ENCODE results near the gene ADCY2. TPM values are rescaled to one million over a fixed set of nuclear protein-coding genes. Genes with fewer than 3 reads are reported as not detected.

Gene ADCY2
- total RNA-seq, 1 donor from 2014 or later = not detected

DNA sequence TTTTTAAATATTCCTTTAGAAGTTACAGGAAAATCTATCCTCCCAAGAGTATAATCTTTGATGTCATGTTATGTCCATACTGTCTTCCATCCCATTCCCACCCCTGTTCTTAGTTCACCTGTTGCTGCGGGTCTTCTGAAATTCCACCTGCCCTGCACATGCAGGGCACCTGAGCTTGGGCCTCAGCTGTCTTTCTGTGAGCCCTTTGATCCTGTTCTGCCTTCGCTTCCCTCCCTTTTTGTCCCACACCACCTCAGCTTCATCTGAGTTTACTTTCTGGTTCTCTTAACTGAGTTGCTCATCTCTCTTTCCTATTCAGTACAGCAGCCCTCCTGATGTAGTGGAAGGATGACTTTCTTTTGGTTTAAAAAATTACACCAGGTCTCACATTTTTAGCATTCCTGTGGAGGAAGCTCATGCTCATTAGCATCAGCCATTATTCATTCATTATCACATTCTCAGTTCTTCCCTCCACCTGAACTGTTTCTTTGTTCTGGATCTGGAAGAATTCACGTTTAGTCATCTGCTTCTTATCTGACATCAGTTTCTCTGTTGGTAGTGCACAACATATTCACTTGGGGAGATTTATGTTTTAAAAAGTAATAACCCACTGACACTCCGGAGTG, 211.0 kb downstream of the ADCY2 start:
- Mint-ChIP-seq H3K4me1 (ENCODE audit: low read depth) (no peaks in the 10 kb centered on the region), H3K9me3 (no peaks in the 10 kb centered on the region), H3K36me3 (ENCODE audit: low read depth) (no peaks in the 10 kb centered on the region), H3K27me3 (ENCODE audit: low read depth) (no peaks in the 10 kb centered on the region), H3K27ac (no peak overlapping the region), H3K4me3 (ENCODE audit: low read depth) (no peak overlapping the region)
- intact Hi-C loops (cut with micrococcal nuclease) = no loop called here
- DNase-seq (ENCODE audit: low spot score) = no peak

DNA sequence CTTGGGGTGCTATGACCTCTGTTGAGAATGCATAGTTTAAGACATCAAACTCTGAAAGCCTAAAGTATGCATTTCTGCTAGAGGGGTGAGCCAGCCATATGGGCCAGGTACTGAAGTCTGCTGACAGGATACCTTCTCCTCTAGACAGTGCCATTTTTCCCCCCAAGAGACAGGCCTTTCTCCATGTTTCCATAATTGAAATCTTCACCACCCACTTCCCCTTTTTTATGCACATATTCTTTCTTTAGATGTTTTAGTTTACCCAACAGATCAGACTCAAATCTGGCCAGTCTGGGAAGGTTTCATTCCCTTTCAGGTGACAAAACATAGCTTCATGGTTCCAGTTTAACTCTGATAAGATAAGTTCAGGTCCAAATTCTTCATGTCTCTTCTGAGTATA, 212.8 kb downstream of the ADCY2 start:
- Mint-ChIP-seq H3K27ac (no peak overlapping the region), H3K27me3 (ENCODE audit: low read depth) (no peaks in the 10 kb centered on the region), H3K4me3 (ENCODE audit: low read depth) (no peak overlapping the region), H3K36me3 (ENCODE audit: low read depth) (no peaks in the 10 kb centered on the region), H3K9me3 (no peaks in the 10 kb centered on the region), H3K4me1 (ENCODE audit: low read depth) (no peaks in the 10 kb centered on the region)
- intact Hi-C loops (cut with micrococcal nuclease) = no loop called here
- DNase-seq (ENCODE audit: low spot score) = no peak

DNA sequence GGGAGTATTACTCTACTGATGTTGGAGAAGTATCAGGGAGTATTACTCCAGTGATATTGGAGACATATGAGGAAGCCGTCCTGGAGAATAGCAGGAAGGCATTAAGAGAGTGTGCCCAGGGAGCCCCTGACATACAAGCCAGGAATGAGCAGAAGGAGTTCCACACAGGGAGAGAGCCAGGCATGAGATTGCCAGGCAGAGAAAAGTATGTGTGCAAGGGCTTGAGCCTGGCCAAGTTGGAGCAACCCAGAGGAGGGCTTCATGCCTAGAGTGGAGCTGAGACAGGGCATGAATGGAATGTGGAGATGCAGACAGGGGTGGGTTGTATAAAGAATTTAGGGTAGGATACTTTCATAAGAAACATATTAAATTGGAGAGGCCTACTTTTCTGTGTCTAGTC, 213.8 kb downstream of the ADCY2 start:
- DNase-seq (ENCODE audit: low spot score) = no peak
- no peak overlapping the region for H3K4me3 Mint-ChIP-seq (ENCODE audit: low read depth)
- no peak overlapping the region for H3K27ac Mint-ChIP-seq
- intact Hi-C loops (cut with micrococcal nuclease) = no loop called here
- H3K9me3 Mint-ChIP-seq = no peaks in the 10 kb centered on the region
- no peaks in the 10 kb centered on the region for H3K27me3 Mint-ChIP-seq (ENCODE audit: low read depth)
- H3K4me1 Mint-ChIP-seq (ENCODE audit: low read depth) = no peaks in the 10 kb centered on the region
- H3K36me3 Mint-ChIP-seq (ENCODE audit: low read depth) = no peaks in the 10 kb centered on the region

DNA sequence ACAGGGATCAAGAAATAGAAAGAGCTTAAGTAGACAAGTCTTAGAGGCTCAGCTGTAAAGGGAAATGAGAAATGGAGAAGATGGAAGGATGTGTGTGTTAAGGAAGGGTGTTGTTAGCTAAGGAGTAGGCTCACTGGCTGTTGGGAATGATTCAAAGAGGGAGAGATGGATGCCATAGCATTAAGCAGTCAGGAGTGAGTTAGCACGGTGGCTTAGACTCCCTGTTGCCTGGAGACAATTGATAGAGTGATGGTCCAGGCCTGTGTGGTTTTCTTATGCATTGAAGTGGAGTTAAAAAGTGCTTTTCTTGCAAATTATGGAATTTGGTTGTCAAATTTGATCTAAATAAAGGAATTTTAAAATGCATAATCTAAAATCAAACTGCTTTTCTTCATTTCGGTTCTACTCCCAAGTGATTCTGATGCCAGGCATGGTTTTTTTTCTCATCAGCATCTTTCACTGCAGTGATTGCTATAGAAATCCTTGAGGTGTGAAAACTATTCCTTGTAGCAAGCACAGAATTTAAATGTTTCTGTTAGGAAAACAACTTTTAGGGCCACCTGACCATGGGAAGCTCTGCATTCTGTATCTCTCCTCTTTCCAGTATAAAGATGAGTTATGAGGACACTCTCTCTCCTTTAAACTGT, 214.7 kb downstream of the ADCY2 start:
- H3K4me3 Mint-ChIP-seq (ENCODE audit: low read depth) = no peak overlapping the region
- H3K36me3 Mint-ChIP-seq (ENCODE audit: low read depth) = no peaks in the 10 kb centered on the region
- no peak overlapping the region for H3K27ac Mint-ChIP-seq
- no peak for DNase-seq (ENCODE audit: low spot score)
- no peaks in the 10 kb centered on the region for H3K4me1 Mint-ChIP-seq (ENCODE audit: low read depth)
- intact Hi-C loops (cut with micrococcal nuclease) = no loop called here
- H3K9me3 Mint-ChIP-seq = no peaks in the 10 kb centered on the region
- H3K27me3 Mint-ChIP-seq (ENCODE audit: low read depth) = no peaks in the 10 kb centered on the region

DNA sequence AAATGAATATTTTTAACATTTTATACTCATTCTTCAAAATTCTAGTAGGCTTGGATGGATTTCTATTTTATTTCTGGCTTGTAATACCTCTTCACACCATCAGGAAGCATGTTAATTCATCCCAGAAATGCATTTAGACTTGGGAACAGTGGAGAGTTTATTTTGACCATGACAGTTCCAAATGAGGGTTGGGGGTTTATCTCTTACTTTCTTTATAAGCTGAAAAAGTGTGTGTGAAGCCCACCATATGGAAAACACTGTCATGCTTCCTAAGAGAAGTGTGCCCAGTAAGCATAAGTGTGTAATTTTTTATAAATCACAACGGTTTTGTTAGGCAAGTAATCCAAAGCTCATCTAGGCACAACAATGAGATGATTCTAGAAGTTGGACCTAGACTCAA, 215.6 kb downstream of the ADCY2 start:
- H3K27ac Mint-ChIP-seq = no peak overlapping the region
- H3K27me3 Mint-ChIP-seq (ENCODE audit: low read depth) = no peaks in the 10 kb centered on the region
- H3K4me1 Mint-ChIP-seq (ENCODE audit: low read depth) = no peaks in the 10 kb centered on the region
- DNase-seq (ENCODE audit: low spot score) = no peak
- no peak overlapping the region for H3K4me3 Mint-ChIP-seq (ENCODE audit: low read depth)
- H3K36me3 Mint-ChIP-seq (ENCODE audit: low read depth) = no peaks in the 10 kb centered on the region
- intact Hi-C loops (cut with micrococcal nuclease) = no loop called here
- H3K9me3 Mint-ChIP-seq = no peaks in the 10 kb centered on the region

DNA sequence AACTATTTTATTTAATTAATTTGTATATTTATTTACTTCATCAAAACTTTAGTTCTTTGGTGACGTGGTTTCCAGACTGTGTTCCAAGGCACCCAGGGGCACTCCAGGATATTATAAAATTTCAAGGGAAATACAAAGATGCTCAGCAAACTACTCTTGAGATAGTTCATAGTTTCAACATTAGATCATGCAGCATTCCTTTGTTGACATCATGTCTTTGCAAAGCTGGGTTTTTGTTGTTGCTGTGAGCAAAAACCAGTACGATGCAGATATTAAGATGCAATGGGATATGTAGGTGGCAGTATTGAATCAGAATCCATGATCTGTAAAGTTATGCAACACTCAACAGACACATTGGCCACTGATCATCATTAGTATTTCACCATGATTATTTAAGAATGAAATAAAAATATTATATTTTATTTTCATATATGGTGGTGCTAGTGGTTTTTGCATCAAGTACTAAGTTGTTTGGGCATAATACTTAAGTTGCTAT, 219.7 kb downstream of the ADCY2 start:
- Mint-ChIP-seq H3K4me3 (ENCODE audit: low read depth) (no peak overlapping the region), H3K27me3 (ENCODE audit: low read depth) (no peaks in the 10 kb centered on the region), H3K9me3 (no peaks in the 10 kb centered on the region), H3K4me1 (ENCODE audit: low read depth) (no peaks in the 10 kb centered on the region), H3K36me3 (ENCODE audit: low read depth) (no peaks in the 10 kb centered on the region), H3K27ac (no peak overlapping the region)
- DNase-seq (ENCODE audit: low spot score) = no peak
- intact Hi-C loops (cut with micrococcal nuclease) = no loop called here

DNA sequence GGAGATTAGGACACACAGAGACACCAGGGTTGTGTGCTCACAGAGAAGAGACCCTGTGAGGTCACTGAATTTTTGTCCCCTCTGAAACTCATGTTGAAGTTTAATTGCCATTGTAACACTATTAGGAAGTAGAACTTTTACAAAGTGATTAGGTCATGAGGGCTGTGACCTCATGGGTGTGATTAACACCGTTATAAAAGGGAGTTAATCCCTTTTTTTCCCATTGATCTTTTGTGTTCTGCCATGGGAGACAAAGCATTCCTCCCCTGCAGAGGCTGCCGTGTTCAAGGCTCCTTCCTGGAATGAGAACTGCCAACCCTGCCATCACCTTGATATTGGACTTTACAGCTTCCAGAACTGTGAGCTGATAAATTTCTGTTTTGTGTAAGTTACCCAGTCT, 221.0 kb downstream of the ADCY2 start:
- intact Hi-C loops (cut with micrococcal nuclease) = no loop called here
- Mint-ChIP-seq H3K27me3 (ENCODE audit: low read depth) (no peaks in the 10 kb centered on the region), H3K4me1 (ENCODE audit: low read depth) (no peaks in the 10 kb centered on the region), H3K9me3 (no peaks in the 10 kb centered on the region), H3K36me3 (ENCODE audit: low read depth) (no peaks in the 10 kb centered on the region), H3K27ac (no peak overlapping the region), H3K4me3 (ENCODE audit: low read depth) (no peak overlapping the region)
- DNase-seq (ENCODE audit: low spot score) = no peak

DNA sequence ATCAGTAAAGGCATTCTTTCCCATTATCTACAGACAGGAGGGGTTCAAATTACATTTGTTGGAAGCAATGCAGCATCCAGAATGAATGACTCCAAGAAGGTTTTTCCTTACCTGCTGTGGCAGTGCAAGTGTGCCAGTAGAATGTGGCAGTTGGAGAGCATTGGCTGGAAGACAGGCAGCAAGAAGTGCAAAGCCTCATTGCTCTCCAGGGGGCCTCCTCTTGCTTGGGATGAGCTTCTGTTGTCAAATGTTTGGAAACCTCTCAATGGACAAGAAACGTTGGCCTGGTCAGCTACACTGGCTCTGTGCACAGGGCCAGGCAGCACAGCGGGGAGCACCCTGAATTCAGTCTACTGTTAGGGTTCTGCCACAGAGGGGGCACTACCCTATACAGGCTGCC, 226.6 kb downstream of the ADCY2 start:
- no peaks in the 10 kb centered on the region for H3K9me3 Mint-ChIP-seq
- no peaks in the 10 kb centered on the region for H3K27me3 Mint-ChIP-seq (ENCODE audit: low read depth)
- no peaks in the 10 kb centered on the region for H3K36me3 Mint-ChIP-seq (ENCODE audit: low read depth)
- no peaks in the 10 kb centered on the region for H3K4me1 Mint-ChIP-seq (ENCODE audit: low read depth)
- intact Hi-C loops (cut with micrococcal nuclease) = no loop called here
- no peak overlapping the region for H3K27ac Mint-ChIP-seq
- no peak for DNase-seq (ENCODE audit: low spot score)
- H3K4me3 Mint-ChIP-seq (ENCODE audit: low read depth) = no peak overlapping the region

DNA sequence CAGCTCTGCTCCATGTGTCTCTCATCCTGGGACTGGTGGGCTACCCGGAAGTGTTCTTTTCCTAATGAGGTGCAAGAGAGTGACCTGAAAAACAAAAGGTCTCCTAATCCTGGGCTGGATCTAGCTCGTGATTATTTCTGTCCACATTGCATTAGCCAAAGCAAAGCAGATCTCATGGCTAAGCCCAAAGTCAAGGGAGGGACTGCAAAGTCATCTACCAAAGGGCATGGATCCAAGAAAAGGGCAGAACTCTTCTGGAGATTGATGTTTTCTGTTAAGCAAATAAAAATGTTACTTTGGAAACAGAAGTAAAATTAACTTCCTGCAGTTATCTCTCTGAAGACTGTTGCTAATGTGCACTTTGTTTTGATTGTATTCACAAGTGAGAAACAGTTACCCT, 229.8 kb downstream of the ADCY2 start:
- no peak for DNase-seq (ENCODE audit: low spot score)
- H3K9me3 Mint-ChIP-seq = no peaks in the 10 kb centered on the region
- intact Hi-C loops (cut with micrococcal nuclease) = no loop called here
- no peaks in the 10 kb centered on the region for H3K27me3 Mint-ChIP-seq (ENCODE audit: low read depth)
- no peaks in the 10 kb centered on the region for H3K4me1 Mint-ChIP-seq (ENCODE audit: low read depth)
- no peak overlapping the region for H3K4me3 Mint-ChIP-seq (ENCODE audit: low read depth)
- H3K36me3 Mint-ChIP-seq (ENCODE audit: low read depth) = no peaks in the 10 kb centered on the region
- H3K27ac Mint-ChIP-seq = no peak overlapping the region

DNA sequence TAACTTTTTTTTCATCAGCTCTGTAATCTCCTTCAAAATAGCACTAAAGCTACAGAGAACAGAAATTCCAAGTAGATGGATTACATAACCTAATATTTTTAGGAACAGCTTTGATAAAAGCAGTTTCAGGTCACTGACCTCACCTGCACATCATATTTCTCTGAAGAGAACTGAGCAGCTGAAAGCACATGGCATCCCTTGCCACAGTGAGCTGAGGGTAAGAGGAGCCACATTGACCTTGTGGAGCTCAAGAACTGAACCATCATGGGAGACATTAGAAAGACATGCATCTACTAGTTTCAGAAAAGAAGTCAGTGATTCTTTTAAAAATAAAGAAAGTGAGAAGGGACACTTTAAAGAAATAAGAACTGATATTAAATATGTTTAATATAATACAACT, 232.3 kb downstream of the ADCY2 start:
- DNase-seq (ENCODE audit: low spot score) = no peak
- Mint-ChIP-seq H3K9me3 (no peaks in the 10 kb centered on the region), H3K4me1 (ENCODE audit: low read depth) (no peaks in the 10 kb centered on the region)

DNA sequence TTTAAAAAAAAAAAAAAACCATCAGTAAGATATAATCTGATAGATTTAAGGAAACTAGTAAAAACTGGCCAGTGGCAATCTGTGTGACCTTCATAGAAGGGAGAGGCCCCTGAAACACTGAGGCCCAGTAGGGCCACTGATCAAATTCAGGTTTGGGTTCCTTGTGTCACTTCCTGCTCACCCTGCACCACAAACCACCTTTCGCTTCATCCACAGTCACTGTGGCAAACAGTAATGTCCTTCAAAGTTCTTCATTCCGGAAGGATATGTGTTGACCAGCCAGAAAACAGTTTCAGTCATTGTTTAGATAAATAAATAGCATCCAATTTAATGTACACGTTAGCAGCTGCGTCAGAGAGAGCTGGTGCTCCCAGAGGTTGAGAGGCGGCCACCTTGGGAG, 232.9 kb downstream of the ADCY2 start:
- Mint-ChIP-seq H3K27me3 (ENCODE audit: low read depth) (no peaks in the 10 kb centered on the region), H3K4me3 (ENCODE audit: low read depth) (no peak overlapping the region), H3K9me3 (no peaks in the 10 kb centered on the region), H3K27ac (no peak overlapping the region), H3K36me3 (ENCODE audit: low read depth) (no peaks in the 10 kb centered on the region), H3K4me1 (ENCODE audit: low read depth) (no peaks in the 10 kb centered on the region)
- no peak for DNase-seq (ENCODE audit: low spot score)
- intact Hi-C loops (cut with micrococcal nuclease) = no loop called here

More for the DNA sequence above, 232.3 kb downstream of the ADCY2 start:
- intact Hi-C loops (cut with micrococcal nuclease) = no loop called here
- Mint-ChIP-seq H3K36me3 (ENCODE audit: low read depth) (no peaks in the 10 kb centered on the region), H3K27ac (no peak overlapping the region), H3K4me3 (ENCODE audit: low read depth) (no peak overlapping the region), H3K27me3 (ENCODE audit: low read depth) (no peaks in the 10 kb centered on the region)

DNA sequence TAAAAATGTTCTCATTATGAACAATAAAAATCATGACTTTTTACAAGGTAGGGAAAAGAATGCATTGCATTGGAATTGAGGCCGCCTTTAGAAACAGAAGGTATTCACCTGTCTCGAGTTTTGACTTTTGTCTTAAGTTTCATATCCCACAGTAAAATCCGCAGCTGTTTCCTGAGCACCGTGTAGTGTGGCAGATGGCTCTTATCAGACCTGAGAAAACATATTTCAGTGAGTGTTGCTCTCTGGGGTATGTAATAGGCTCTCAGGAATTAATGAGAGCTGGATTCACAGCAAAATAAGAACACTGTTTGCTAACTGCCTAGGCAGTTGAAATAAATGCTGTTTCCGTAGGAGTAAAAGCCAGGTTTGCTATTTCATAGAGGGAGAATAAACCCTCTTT, 233.6 kb downstream of the ADCY2 start:
- H3K27ac Mint-ChIP-seq = no peak overlapping the region
- no peak overlapping the region for H3K4me3 Mint-ChIP-seq (ENCODE audit: low read depth)
- no peak for DNase-seq (ENCODE audit: low spot score)
- no peaks in the 10 kb centered on the region for H3K4me1 Mint-ChIP-seq (ENCODE audit: low read depth)
- no peaks in the 10 kb centered on the region for H3K36me3 Mint-ChIP-seq (ENCODE audit: low read depth)
- H3K27me3 Mint-ChIP-seq (ENCODE audit: low read depth) = no peaks in the 10 kb centered on the region
- no peaks in the 10 kb centered on the region for H3K9me3 Mint-ChIP-seq
- intact Hi-C loops (cut with micrococcal nuclease) = no loop called here

DNA sequence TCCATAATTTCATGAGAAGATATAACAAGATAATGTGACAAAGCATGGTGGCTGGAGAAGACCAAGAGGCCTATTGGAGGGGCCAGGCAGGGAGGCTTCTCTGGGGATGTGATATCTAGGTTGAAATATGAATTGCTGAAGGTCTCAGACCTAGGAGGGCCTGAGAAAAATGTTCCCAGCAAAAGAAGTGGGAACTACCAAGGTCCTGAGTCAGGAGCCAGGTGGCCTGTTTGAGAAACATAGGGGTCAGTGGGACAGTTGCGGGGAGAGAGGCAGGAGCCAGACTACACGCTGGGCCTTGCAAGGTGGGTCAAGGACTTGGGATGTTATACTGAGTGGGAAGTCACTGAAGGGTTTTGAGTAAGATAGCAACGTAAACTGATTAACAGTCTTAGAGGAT, 238.9 kb downstream of the ADCY2 start:
- intact Hi-C loops (cut with micrococcal nuclease) = no loop called here
- H3K4me3 Mint-ChIP-seq (ENCODE audit: low read depth) = no peak overlapping the region
- H3K27me3 Mint-ChIP-seq (ENCODE audit: low read depth) = no peaks in the 10 kb centered on the region

More for the DNA sequence above, 238.9 kb downstream of the ADCY2 start:
- no peak for DNase-seq (ENCODE audit: low spot score)
- H3K4me1 Mint-ChIP-seq (ENCODE audit: low read depth) = no peaks in the 10 kb centered on the region
- no peak overlapping the region for H3K27ac Mint-ChIP-seq
- H3K36me3 Mint-ChIP-seq (ENCODE audit: low read depth) = no peaks in the 10 kb centered on the region
- no peaks in the 10 kb centered on the region for H3K9me3 Mint-ChIP-seq

Data from activated T-helper 2 cell treated with anti-CD3 and anti-CD28 coated beads, Interferon-gamma antibody, Interleukin-2, Interleukin-4, amounts not matched to agents 10 μg/mL and 5 μg/mL and 100 μg/mL, durations not matched to agents 14 hours and 24 hours and 36 hours (primary cell).